GM12801 (cell line): ENCODE measurements around the gene PKHD1.

Source experiments
- CTCF ChIP-seq: IDR thresholded peaks from one replicate; pipeline ENCODE4 v1.5.1; 2011; ENCODE audit warnings: control low read depth; ENCODE audit not compliant: insufficient read length; ENCODE audit errors: extremely low read depth

The PKHD1 gene

GRCh38 chr6:51936531-51937290 is 150.7 kb downstream of the PKHD1 start:
- TF ChIP-seq CTCF = no peak

- TF ChIP-seq CTCF = no peak
Observed at GRCh38 chr6:51934098-51934497, 153.3 kb downstream of the PKHD1 start.

GRCh38 chr6:51932956-51933355 is 154.5 kb downstream of the PKHD1 start:
- TF ChIP-seq CTCF = no peak

GRCh38 chr6:51930602-51931001 is 156.8 kb downstream of the PKHD1 start:
- TF ChIP-seq CTCF = no peak

- no peak for TF ChIP-seq CTCF
Observed at GRCh38 chr6:51929934-51930574, 157.4 kb downstream of the PKHD1 start.

GRCh38 chr6:51928320-51928719 is 159.1 kb downstream of the PKHD1 start:
- TF ChIP-seq CTCF = no peak

- TF ChIP-seq CTCF = no peak
Observed at GRCh38 chr6:51927450-51927849, 160.0 kb downstream of the PKHD1 start.
